Transverse colon (tissue), 4 donors: ENCODE data around the gene PRRC2A. TPM values are rescaled to one million over a fixed set of nuclear protein-coding genes. Genes with fewer than 3 reads are reported as not detected.
A peak's percentile ranks its signal among the peaks of the same experiment; 100 is the strongest.

Source experiments
- DNase-seq: peaks from one replicate; pipeline ENCODE4 v3.0.0-alpha.2; 2019
- H3K27ac ChIP-seq, 4 donors: fragments of 200-600 bp; sonication (generic); 2 replicates each; pipeline ENCODE4 v1.5.1; 2016 to 2018; ENCODE audit warnings: inconsistent platforms in 4 of 4
- H3K27me3 ChIP-seq: fragments of 200-600 bp; sonication (generic); 2 replicates; pipeline ENCODE4 v1.5.1; 2017; ENCODE audit warnings: inconsistent platforms
- H3K36me3 ChIP-seq, 4 donors: fragments of 200-600 bp; sonication (generic); 2 replicates each; pipeline ENCODE4 v1.5.1; 2017 to 2019; ENCODE audit warnings: inconsistent platforms in 4 of 4
- H3K4me1 ChIP-seq, 4 donors: fragments of 200-600 bp; sonication (generic); 2 replicates each; pipeline ENCODE4 v1.5.1; 2017 to 2020; ENCODE audit warnings: inconsistent platforms in 4 of 4
- H3K4me3 ChIP-seq, 4 donors: fragments of 200-600 bp; sonication (generic); 1 replicate in 1 of 4; 2 replicates in 3 of 4; pipeline versions ENCODE4 v1.5.1 to v1.6.1; 2017 to 2019; ENCODE audit warnings: inconsistent platforms in 4 of 4
- H3K9me3 ChIP-seq, 2 donors: fragments of 200-600 bp; sonication (generic); 2 replicates each; pipeline ENCODE4 v1.5.1; 2017 to 2019; ENCODE audit warnings: inconsistent platforms in 2 of 2
- CTCF ChIP-seq, 5 experiments: fragments of 200-600 bp in 3 of 5; fragments of 450-650 bp in 2 of 5; sonication (generic) in 3 of 5; IDR thresholded peaks; 1 replicate in 2 of 5; 2 replicates in 3 of 5; pipeline ENCODE4 v1.5.1; 2016 to 2017; ENCODE audit warnings: antibody characterized with exemption in 5 of 5, inconsistent platforms in 3 of 5, mild to moderate bottlenecking in 2 of 5, moderate library complexity in 1 of 5
- EP300 ChIP-seq: sonication (generic); formaldehyde crosslinking; IDR thresholded peaks from one replicate; pipeline ENCODE4 v1.6.1; 2017; ENCODE audit warnings: antibody characterized with exemption, low read depth
- POLR2A ChIP-seq: fragments of 450-650 bp; IDR thresholded peaks from one replicate; pipeline ENCODE4 v1.6.1; 2016; ENCODE audit warnings: antibody characterized with exemption, mild to moderate bottlenecking, moderate library complexity
- POLR2AphosphoS5 ChIP-seq, 3 donors: sonication (generic); formaldehyde crosslinking; IDR thresholded peaks; one replicate each; pipeline ENCODE4 v1.6.1; 2016; ENCODE audit warnings: antibody characterized with exemption in 3 of 3
- WGBS, 2 donors: methylation state at CpG; one replicate each; pipeline ENCODE4 v1.1.5; 2018; ENCODE audit warnings: low coverage in 1 of 2; 5-methylcytosine and 5-hydroxymethylcytosine counted together
- in situ Hi-C, 4 donors: fragments of 200-750 bp; cut with MboI; loops; one replicate each; pipeline versions ENCODE4 v1.15.0 to v1.15.1; 2017; ENCODE audit warnings: low sequenced_read_pairs in 3 of 4, low pct_ligation_motif_present in 1 of 4, low pct_unique_long_range_greater_than_20kb in 1 of 4
- intact Hi-C: fragments of 100-400 bp; cut with DNase I; formaldehyde crosslinking; loops from one replicate; pipeline ENCODE4 v1.15.1; 2023; ENCODE audit warnings: low total_unique reads
- total RNA-seq, 4 donors: library from RNA; depleted of rRNA; stranded (reverse); fragments of >200 nt; gene quantifications; one replicate each; pipeline ENCODE4 v1.1.0, GENCODE V29; 2016

Gene PRRC2A
- total RNA-seq, 4 donors from 2014 or later: 63.9 to 138 (median 85.8) TPM

GRCh38 chr6:31607317-31607716, 13.2 kb upstream of the PRRC2A start:
- intact Hi-C loops: no loop called here
- WGBS, 2 donors: 80% methylated on average over 1 of the region's 1 CpG
- TF ChIP-seq POLR2AphosphoS5 (IDR thresholded peaks at IDR 0.05) (no peak), POLR2A (no peak), EP300 (no peak), CTCF (IDR thresholded peaks at IDR 0.05) (no peak)
- H3K4me3 ChIP-seq: no peak overlapping the region
- no peak overlapping the region for H3K27ac ChIP-seq
- no peaks in the 10 kb centered on the region for H3K27me3 ChIP-seq
- no peaks in the 10 kb centered on the region for H3K4me1 ChIP-seq
- H3K36me3 ChIP-seq: no peaks in the 10 kb centered on the region
- H3K9me3 ChIP-seq: no peaks in the 10 kb centered on the region
- in situ Hi-C loops: no loop called here
- DNase-seq: no peak

GRCh38 chr6:31609519-31610406, 10.8 kb upstream of the PRRC2A start:
- in situ Hi-C loops: no loop called here
- H3K9me3 ChIP-seq: no peaks in the 10 kb centered on the region
- WGBS, 2 donors: 66% methylated on average over 8 of the region's 8 CpGs; no CpG with 5 or more reads in 1 of the 2 donors
- intact Hi-C loops: no loop called here
- H3K36me3 ChIP-seq: no peaks in the 10 kb centered on the region
- no peak overlapping the region for H3K27ac ChIP-seq
- no peak for DNase-seq
- no peak overlapping the region for H3K4me3 ChIP-seq
- peaks cover 0 to 12% (median 4%) of the 10 kb centered on the region in 4 donors for H3K4me1 ChIP-seq
- no peaks in the 10 kb centered on the region for H3K27me3 ChIP-seq
- TF ChIP-seq POLR2A (no peak), POLR2AphosphoS5 (IDR thresholded peaks at IDR 0.05) (no peak), CTCF (IDR thresholded peaks at IDR 0.05) (no peak), EP300 (no peak)

GRCh38 chr6:31610968-31611367, 9.5 kb upstream of the PRRC2A start:
- no peak overlapping the region for H3K27ac ChIP-seq
- no peak for TF ChIP-seq POLR2A
- no peak for TF ChIP-seq POLR2AphosphoS5 (IDR thresholded peaks at IDR 0.05)
- TF ChIP-seq CTCF (IDR thresholded peaks at IDR 0.05): no peak
- no peak for TF ChIP-seq EP300
- DNase-seq: no peak
- intact Hi-C loops (no loop called here), in situ Hi-C loops (no loop called here)
- no peaks in the 10 kb centered on the region for H3K27me3 ChIP-seq
- peaks cover 0 to 20% (median 5%) of the 10 kb centered on the region in 4 donors for H3K4me1 ChIP-seq
- 75 to 76% methylated on average over 4 of the region's 4 CpGs for WGBS, 2 donors
- no peaks in the 10 kb centered on the region for H3K36me3 ChIP-seq
- H3K4me3 ChIP-seq: no peak overlapping the region
- H3K9me3 ChIP-seq: no peaks in the 10 kb centered on the region

GRCh38 chr6:31614075-31614619, 6.4 kb upstream of the PRRC2A start:
- TF ChIP-seq POLR2AphosphoS5 (IDR thresholded peaks at IDR 0.05) (no peak), EP300 (no peak), CTCF (IDR thresholded peaks at IDR 0.05) (no peak), POLR2A (no peak)
- intact Hi-C loops: no loop called here
- H3K9me3 ChIP-seq: no peaks in the 10 kb centered on the region

More at GRCh38 chr6:31614075-31614619, 6.4 kb upstream of the PRRC2A start:
- H3K4me1 ChIP-seq: peaks cover 0 to 20% (median 5%) of the 10 kb centered on the region in 4 donors
- 69 to 71% methylated on average over 5 to 8 of the region's 8 CpGs for WGBS, 2 donors
- H3K27me3 ChIP-seq: no peaks in the 10 kb centered on the region
- H3K36me3 ChIP-seq: no peaks in the 10 kb centered on the region
- H3K27ac ChIP-seq: peak overlapping the region in 3 of 4 donors; percentile 53 to 57 (median 54)
- no peak for DNase-seq
- no peak overlapping the region for H3K4me3 ChIP-seq
- in situ Hi-C loops: no loop called here
